OCI-LY7 (cell line): ENCODE data around the gene MRPS2. TPM values are rescaled to one million over a fixed set of nuclear protein-coding genes. Genes with fewer than 3 reads are reported as not detected.
A peak's percentile ranks its signal among the peaks of the same experiment; 100 is the strongest.

Experiments
- BruUV-seq: library from RNA; stranded (reverse); fragments of 400-500 nt; replicated peaks from 2 replicates; lab custom pipeline; 2021; lab: Mats Ljungman, UMichigan
- CTCF ChIA-PET: fragments of 300-600 bp; sonication (Branson Sonifier 250); formaldehyde crosslinking; loops from one replicate; lab custom pipeline; 2022; ENCODE audit warnings: antibody characterized with exemption; ENCODE audit not compliant: unreplicated experiment; lab: Charles Lee
- POLR2A ChIA-PET: fragments of 300-600 bp; sonication (Branson Sonifier 250); formaldehyde crosslinking; loops from one replicate; lab custom pipeline; 2022; ENCODE audit warnings: antibody characterized with exemption; lab: Charles Lee
- DNase-seq: peaks from one replicate; pipeline ENCODE4 v3.0.0-alpha.2; 2015; ENCODE audit warnings: low spot score
- H2AFZ ChIP-seq: fragments of 200-600 bp; sonication (generic), shearing (Covaris generic); 2 replicates; pipeline ENCODE4 v1.6.1; 2014; ENCODE audit warnings: mild to moderate bottlenecking, antibody characterized with exemption, low read length, moderate library complexity
- H3K27ac ChIP-seq: fragments of 200-600 bp; sonication (generic); 2 replicates; pipeline ENCODE4 v1.5.1; 2014; ENCODE audit warnings: mixed run types, low read depth, mild to moderate bottlenecking, moderate library complexity, low read length, inconsistent platforms; ENCODE audit not compliant: poor library complexity, severe bottlenecking
- H3K36me3 ChIP-seq: fragments of 200-600 bp; sonication (generic); 2 replicates; pipeline ENCODE4 v1.6.1; 2014; ENCODE audit warnings: mild to moderate bottlenecking, antibody characterized with exemption, low read length, moderate library complexity, mixed read lengths; ENCODE audit not compliant: insufficient read depth
- H3K4me1 ChIP-seq: fragments of 200-600 bp; sonication (generic); 2 replicates; pipeline ENCODE4 v1.5.1; 2014; ENCODE audit warnings: mild to moderate bottlenecking, low read length; ENCODE audit not compliant: insufficient read depth, poor library complexity, severe bottlenecking
- H3K4me2 ChIP-seq: fragments of 200-600 bp; sonication (generic); 2 replicates; pipeline ENCODE4 v1.6.1; 2014; ENCODE audit warnings: mild to moderate bottlenecking, low read length
- H3K4me3 ChIP-seq: fragments of 200-600 bp; sonication (generic); 2 replicates; pipeline ENCODE4 v1.5.1; 2014; ENCODE audit warnings: mild to moderate bottlenecking, low read depth, low read length; ENCODE audit not compliant: poor library complexity, severe bottlenecking
- H3K79me2 ChIP-seq: fragments of 200-600 bp; sonication (generic); 2 replicates; pipeline ENCODE4 v1.6.1; 2016; ENCODE audit warnings: low read depth, mild to moderate bottlenecking, low read length, moderate library complexity, mixed read lengths; ENCODE audit not compliant: insufficient read depth
- H3K9me2 ChIP-seq: fragments of 200-600 bp; sonication (generic); 2 replicates; pipeline ENCODE4 v1.6.1; 2016; ENCODE audit warnings: mild to moderate bottlenecking, low read length, mixed read lengths; ENCODE audit not compliant: insufficient read depth
- H3K9me3 ChIP-seq: fragments of 200-600 bp; sonication (generic); 2 replicates; pipeline ENCODE4 v1.6.1; 2014; ENCODE audit warnings: mild to moderate bottlenecking, mixed run types, low read length, mixed read lengths
- H4K20me1 ChIP-seq: fragments of 200-600 bp; sonication (generic); 2 replicates; pipeline ENCODE4 v1.6.1; 2014; ENCODE audit warnings: mild to moderate bottlenecking, antibody characterized with exemption, low read length, moderate library complexity, mixed read lengths; ENCODE audit not compliant: insufficient read depth
- CTCF ChIP-seq: fragments of 200-600 bp; sonication (generic); conservative IDR thresholded peaks from 2 replicates; pipeline ENCODE4 v1.5.1; 2014; ENCODE audit warnings: mild to moderate bottlenecking, antibody characterized with exemption, low read length, moderate library complexity, mixed read lengths
- EZH2phosphoT487 ChIP-seq: fragments of 200-600 bp; sonication (generic); IDR thresholded peaks from 2 replicates; pipeline ENCODE4 v1.6.1; 2018; ENCODE audit warnings: low read depth, borderline replicate concordance, mild to moderate bottlenecking, mixed run types, antibody characterized with exemption, low read length, moderate library complexity, mixed read lengths
- intact Hi-C: fragments of 100-400 bp; cut with micrococcal nuclease; formaldehyde crosslinking; loops from one replicate; pipeline ENCODE4 v1.10.0; 2022; ENCODE audit not compliant: unreplicated experiment
- total RNA-seq, 2 experiments: library from RNA; depleted of rRNA in 1 of 2; stranded (reverse); fragments of >200 nt in 1 of 2; shearing (Covaris generic) in 1 of 2; gene quantifications; 2 replicates each; pipeline ENCODE4 v1.2.3, GENCODE V29; 2014 to 2022

Gene MRPS2
- total RNA-seq, 2 experiments from 2014 or later: 42.7 to 55.7 TPM

DNA sequence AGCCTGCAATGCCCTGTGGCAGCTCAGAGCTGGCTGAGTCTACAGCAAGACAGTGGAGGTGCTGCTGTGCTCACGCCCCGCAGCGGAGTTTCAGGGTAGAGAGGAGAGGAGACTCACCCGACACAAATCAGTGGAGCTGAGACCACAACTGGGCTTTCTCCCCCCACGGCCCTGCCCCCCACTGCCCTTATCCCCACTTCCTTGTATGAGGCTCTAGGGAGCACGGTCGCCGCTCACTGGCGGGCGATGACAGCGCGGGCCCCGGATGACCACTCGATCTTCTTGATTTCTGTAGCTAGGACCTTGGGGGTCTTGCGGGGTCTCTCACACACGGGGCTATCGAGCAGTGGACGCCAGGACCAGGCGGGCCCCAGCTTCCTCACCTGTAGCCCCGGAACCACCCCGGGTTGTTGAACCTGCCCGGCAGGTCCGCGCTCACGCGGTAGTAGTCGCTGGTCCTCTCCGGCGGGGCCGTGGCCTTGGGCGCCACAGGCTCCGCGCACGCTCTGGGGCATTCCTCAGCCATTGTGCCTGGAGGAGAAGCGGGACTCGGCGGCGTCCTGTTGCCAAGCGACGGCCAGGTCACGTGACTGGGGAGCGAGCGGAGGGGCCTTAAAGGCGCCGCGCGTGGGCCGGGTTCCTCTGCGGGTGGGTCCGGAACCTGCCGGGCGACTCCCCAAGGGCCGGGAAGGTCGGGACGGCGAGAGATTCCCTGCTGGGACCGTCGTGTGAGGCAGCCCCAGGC, 984 bp upstream of the MRPS2 start:
- Histone ChIP-seq H3K4me2 (peak overlapping the region; percentile 100), H3K9me3 (no peaks in the 10 kb centered on the region), H2AFZ (peak overlapping the region; percentile 99), H3K9me2 (no peaks in the 10 kb centered on the region), H3K4me3 (peak overlapping the region; percentile 89), H4K20me1 (no peaks in the 10 kb centered on the region), H3K4me1 (peaks cover 18% of the 10 kb centered on the region), H3K79me2 (peaks cover 16% of the 10 kb centered on the region; the same call in 1 of the 2 replicates), H3K27ac (no peak overlapping the region), H3K36me3 (peaks cover 29% of the 10 kb centered on the region)
- POLR2A ChIA-PET: no interaction called here
- intact Hi-C loops: no loop called here
- peak; percentile 80 for DNase-seq
- CTCF ChIA-PET: no interaction called here
- no peak for TF ChIP-seq EZH2phosphoT487
- TF ChIP-seq CTCF: 0 out of 2 replicates have a peak, but pooled peaks have one; percentile 28
- no TSS peak for BruUV-seq

- H3K9me3 ChIP-seq: no peaks in the 10 kb centered on the region
- H3K4me1 ChIP-seq: peaks cover 18% of the 10 kb centered on the region
- peak overlapping the region; percentile 99 for H2AFZ ChIP-seq
- peaks cover 35% of the 10 kb centered on the region for H3K36me3 ChIP-seq
- H3K27ac ChIP-seq: no peak overlapping the region
- intact Hi-C loops: no loop called here
- peak overlapping the region; percentile 100 for H3K4me2 ChIP-seq
- no TSS peak for BruUV-seq
- TF ChIP-seq CTCF (no peak), EZH2phosphoT487 (no peak)
- ChIA-PET POLR2A (no interaction called here), CTCF (no interaction called here)
- H3K9me2 ChIP-seq: no peaks in the 10 kb centered on the region
- peak; percentile 14 for DNase-seq
- H4K20me1 ChIP-seq: no peaks in the 10 kb centered on the region
- H3K79me2 ChIP-seq: peaks cover 16% of the 10 kb centered on the region; the same call in 1 of the 2 replicates
- H3K4me3 ChIP-seq: peak overlapping the region; percentile 89
Observed at GRCh38 chr9:135500071-135500524, 384 bp upstream of the MRPS2 start.
